Naive thymus-derived CD8-positive, alpha-beta T cell (primary cell): ENCODE results near the gene GPATCH8. TPM values are rescaled to one million over a fixed set of nuclear protein-coding genes. Genes with fewer than 3 reads are reported as not detected.
"Not testable (repeated sequence)": the region's sequence is repeated elsewhere in the genome, so short reads cannot be mapped to it uniquely, and the experiment has no call there.

Experiments
- ATAC-seq, 2 donors: fragments of 150-1000 bp; cut with Tn5 transposase in 1 of 2; sonication (Bioruptor Pico), chemical (Tn5 transposase) in 1 of 2; 1 replicate in 1 of 2; 2 replicates in 1 of 2; pipeline ENCODE4 v1.10.0; 2021; ENCODE audit warnings: mild to moderate bottlenecking in 2 of 2, moderate library complexity in 2 of 2
- POLR2A ChIA-PET: fragments of 350-600 bp; sonication (Branson Sonifier 250); formaldehyde crosslinking; loops from one replicate; lab custom pipeline; 2021; ENCODE audit warnings: antibody characterized with exemption; lab: Charles Lee
- DNase-seq, 10 donors: peaks; one replicate each; pipeline versions ENCODE4 v3.0.0 to v3.0.0-alpha.2; 2020 to 2022
- H3K27ac Mint-ChIP-seq, 10 donors: one replicate each; pipeline ENCODE4 v1.8.0; 2020 to 2022; ENCODE audit warnings: mild to moderate bottlenecking in 10 of 10, mixed read lengths in 10 of 10, moderate library complexity in 4 of 10, inconsistent platforms in 1 of 10
- H3K27me3 Mint-ChIP-seq, 5 donors: one replicate each; pipeline ENCODE4 v1.8.0; 2021 to 2022; ENCODE audit warnings: mixed read lengths in 5 of 5
- H3K36me3 Mint-ChIP-seq, 3 donors: one replicate each; pipeline ENCODE4 v1.8.0; 2020 to 2022; ENCODE audit warnings: mixed read lengths in 3 of 3, mild to moderate bottlenecking in 2 of 3, inconsistent platforms in 1 of 3
- H3K4me1 Mint-ChIP-seq, 4 donors: one replicate each; pipeline ENCODE4 v1.8.0; 2021 to 2022; ENCODE audit warnings: mixed read lengths in 4 of 4
- H3K4me3 Mint-ChIP-seq, 10 donors: one replicate each; pipeline ENCODE4 v1.8.0; 2020 to 2022; ENCODE audit warnings: mild to moderate bottlenecking in 10 of 10, mixed read lengths in 10 of 10, moderate library complexity in 6 of 10, inconsistent platforms in 1 of 10
- H3K9me3 Mint-ChIP-seq, 9 donors: one replicate each; pipeline ENCODE4 v1.8.0; 2020 to 2022; ENCODE audit warnings: mixed read lengths in 9 of 9, mild to moderate bottlenecking in 3 of 9, inconsistent platforms in 1 of 9, moderate library complexity in 1 of 9
- polyA plus RNA-seq, 3 donors: library from polyadenylated mRNA; unstranded; fragments of 300-500 nt; fragmentation: Illumina TruSeq; gene quantifications; one replicate each; pipeline ENCODE4 v1.2.3, GENCODE V29; 2021
- total RNA-seq, 8 experiments: library from RNA in 2 of 8; stranded (reverse) in 2 of 8; gene quantifications; one replicate each; pipeline ENCODE4 v1.2.3 and lab custom pipeline; 2021 to 2026

Gene GPATCH8
- total and polyA plus RNA-seq, 5 experiments from 2014 or later: 32.9 to 94.8 (median 61.4) TPM

DNA sequence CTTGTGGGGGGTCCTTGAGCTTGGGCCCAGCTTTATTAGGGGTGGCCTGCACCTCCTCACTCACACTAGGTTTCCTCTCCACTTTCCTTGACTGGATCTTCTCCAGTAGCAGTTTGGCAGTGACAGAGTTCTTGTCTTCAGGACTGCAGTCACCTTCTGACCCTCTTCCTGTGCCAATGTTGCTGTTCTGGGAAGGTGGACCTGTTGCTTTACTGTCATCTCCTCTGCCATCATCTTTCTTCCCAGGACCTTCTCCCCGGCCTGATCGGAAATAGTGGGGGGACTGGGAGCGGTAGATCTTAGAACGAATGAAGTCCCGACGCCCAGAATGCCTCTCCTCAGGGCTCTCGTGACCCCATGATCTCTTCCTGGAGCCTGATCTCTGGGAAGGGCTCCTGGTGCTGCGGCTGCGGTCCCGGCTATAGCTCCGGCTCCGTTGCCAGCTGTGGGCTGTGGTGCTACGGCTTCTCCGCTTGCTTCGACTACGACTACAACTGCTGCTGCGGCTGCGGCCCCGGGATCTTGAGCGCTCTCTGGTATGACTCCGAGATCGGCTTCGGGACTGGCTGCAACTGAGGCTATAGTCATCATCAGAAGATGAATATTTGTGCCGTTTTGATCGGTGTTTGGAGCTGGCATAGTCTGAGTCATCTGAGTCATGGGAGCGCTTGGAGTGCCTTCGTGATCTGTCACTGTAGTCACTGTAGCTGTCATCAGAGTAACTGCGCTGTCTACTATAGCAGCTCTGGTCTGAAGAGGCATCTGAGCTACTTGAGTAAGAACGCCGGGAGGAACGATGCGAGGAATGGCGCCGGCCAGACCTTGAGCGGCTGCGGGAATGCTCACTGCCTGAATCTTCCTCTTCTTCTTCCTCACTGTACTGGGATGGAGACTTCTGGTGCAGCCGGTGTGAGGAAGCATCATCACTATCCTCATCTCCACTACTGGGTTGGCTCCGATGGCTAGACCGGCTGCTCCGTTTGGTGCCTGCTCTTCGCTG is 104.2 kb downstream of the GPATCH8 start:
- H3K27me3 Mint-ChIP-seq: no peaks in the 10 kb centered on the region
- peaks cover 5 to 67% (median 17%) of the 10 kb centered on the region in 3 donors for H3K36me3 Mint-ChIP-seq
- H3K27ac Mint-ChIP-seq: peak overlapping the region in 1 of 10 donors; percentile 63
- ATAC-seq: no peak
- POLR2A ChIA-PET: no interaction called here
- H3K9me3 Mint-ChIP-seq: no peaks in the 10 kb centered on the region
- no peak overlapping the region for H3K4me3 Mint-ChIP-seq
- no peak for DNase-seq
- H3K4me1 Mint-ChIP-seq: peaks cover 0 to 4% (median 1%) of the 10 kb centered on the region in 4 donors

DNA sequence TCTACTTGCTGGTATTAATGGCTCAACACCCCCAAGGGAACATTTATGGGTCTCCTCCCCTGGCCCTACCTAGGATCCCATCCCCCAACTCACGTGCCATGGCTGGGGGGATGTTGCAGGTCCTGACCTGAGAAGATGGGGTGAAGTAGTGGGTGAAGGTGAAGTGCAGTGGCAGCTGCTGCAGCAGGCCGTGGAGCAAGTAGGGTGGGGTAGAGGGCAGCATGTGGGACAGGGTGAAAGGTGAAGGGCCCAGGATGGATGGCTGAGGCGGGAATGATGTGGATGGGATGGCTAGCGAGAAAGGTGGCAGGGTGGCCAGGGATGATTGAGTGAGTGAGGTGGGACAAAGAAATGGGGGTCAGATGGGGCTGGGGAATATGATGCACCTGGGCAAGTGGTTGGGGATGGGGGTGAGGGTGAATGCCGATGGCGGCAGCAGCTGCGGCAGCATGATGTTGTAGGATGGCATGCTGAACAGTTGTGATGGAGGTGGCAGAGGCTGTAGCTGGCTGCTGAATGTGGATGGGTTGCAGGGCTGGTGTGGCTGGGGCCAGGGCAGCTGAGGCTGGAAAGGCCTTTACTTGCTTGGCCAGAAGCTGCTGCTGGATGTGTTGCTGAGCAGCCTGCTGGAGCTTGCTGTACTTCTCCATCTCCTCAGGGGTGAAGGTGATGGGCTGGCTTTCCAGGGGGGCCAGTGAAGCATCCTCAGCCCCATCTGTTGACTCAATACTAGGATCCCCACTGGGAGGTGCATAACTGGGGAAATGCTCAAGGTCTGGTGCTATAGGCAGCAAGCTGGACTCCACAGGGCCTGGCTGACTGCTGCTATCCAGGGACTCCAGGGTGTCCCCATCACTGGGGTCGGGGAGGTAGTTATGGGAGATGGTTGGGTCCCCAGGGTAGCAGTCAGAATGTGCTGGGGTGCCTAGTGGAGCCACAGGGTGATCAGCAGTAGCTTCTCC is 105.4 kb downstream of the GPATCH8 start:
- Mint-ChIP-seq H3K4me1 (peaks cover 0 to 4% (median 1%) of the 10 kb centered on the region in 4 donors), H3K36me3 (peaks cover 5 to 56% (median 17%) of the 10 kb centered on the region in 3 donors), H3K9me3 (no peaks in the 10 kb centered on the region), H3K27ac (peak overlapping the region in 2 of 10 donors; percentile 62 to 88), H3K27me3 (no peaks in the 10 kb centered on the region), H3K4me3 (peak overlapping the region in 1 of 10 donors; percentile 56)
- POLR2A ChIA-PET: no interaction called here
- no peak for ATAC-seq
- DNase-seq: no peak

DNA sequence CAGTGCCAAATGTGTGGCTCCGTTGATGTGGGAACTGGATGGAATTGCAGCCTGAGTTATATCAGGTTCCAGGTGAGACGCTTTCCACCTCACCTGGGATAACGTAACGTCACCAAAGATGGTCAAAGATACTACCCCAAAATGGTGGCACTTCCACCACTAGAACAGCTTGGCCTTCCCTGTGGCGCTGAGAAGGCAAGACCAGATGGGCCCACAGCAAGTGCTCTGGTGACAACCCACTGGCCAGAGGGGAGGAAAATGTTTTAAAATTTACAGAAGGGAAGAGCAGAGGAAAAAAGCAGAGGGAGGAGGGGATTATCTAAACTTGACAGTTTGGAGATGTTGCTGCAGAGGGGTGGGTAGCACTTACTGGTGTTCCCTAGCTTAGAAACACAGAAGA is 106.3 kb downstream of the GPATCH8 start:
- POLR2A ChIA-PET: no interaction called here
- no peaks in the 10 kb centered on the region for H3K27me3 Mint-ChIP-seq
- DNase-seq (no peak), ATAC-seq (no peak)
- peaks cover 0 to 4% (median 1%) of the 10 kb centered on the region in 4 donors for H3K4me1 Mint-ChIP-seq
- peak overlapping the region in 3 of 10 donors; percentile 9 to 88 (median 69) for H3K27ac Mint-ChIP-seq
- H3K9me3 Mint-ChIP-seq: no peaks in the 10 kb centered on the region
- peaks cover 5 to 50% (median 17%) of the 10 kb centered on the region in 3 donors for H3K36me3 Mint-ChIP-seq
- no peak overlapping the region for H3K4me3 Mint-ChIP-seq

DNA sequence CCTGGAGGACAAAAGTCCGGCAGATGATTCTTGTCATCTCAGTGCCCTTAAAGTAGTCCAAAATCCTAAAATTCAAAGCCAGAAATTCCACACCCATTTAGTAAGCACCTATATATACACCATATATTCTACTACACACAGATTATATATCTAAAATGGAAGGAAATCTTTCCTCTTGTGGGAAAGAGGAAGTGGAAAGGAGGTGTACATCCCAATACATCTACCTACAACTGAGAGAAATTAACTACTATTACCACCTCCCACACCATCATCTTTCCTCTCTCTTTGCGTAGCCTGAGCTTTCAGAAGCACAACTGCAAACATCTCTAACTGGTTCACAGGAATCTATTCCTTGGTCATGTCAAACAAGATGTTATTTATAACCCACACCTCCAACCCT is 108.4 kb downstream of the GPATCH8 start:
- H3K4me3 Mint-ChIP-seq: no peak overlapping the region
- peaks cover 0 to under 1% (median 0%) of the 10 kb centered on the region in 5 donors for H3K27me3 Mint-ChIP-seq
- H3K36me3 Mint-ChIP-seq: peaks cover 2 to 32% (median 5%) of the 10 kb centered on the region in 3 donors
- no peaks in the 10 kb centered on the region for H3K9me3 Mint-ChIP-seq
- POLR2A ChIA-PET: interaction anchor here (0.9 kb wide), 1 partner anchor 12 kb away, joined by 3 read pairs; no protein-coding TSS in a partner anchor
- ATAC-seq: no peak
- peaks cover 2 to 6% (median 5%) of the 10 kb centered on the region in 4 donors for H3K4me1 Mint-ChIP-seq
- H3K27ac Mint-ChIP-seq: peak overlapping the region in 1 of 10 donors; percentile 66
- DNase-seq: no peak

DNA sequence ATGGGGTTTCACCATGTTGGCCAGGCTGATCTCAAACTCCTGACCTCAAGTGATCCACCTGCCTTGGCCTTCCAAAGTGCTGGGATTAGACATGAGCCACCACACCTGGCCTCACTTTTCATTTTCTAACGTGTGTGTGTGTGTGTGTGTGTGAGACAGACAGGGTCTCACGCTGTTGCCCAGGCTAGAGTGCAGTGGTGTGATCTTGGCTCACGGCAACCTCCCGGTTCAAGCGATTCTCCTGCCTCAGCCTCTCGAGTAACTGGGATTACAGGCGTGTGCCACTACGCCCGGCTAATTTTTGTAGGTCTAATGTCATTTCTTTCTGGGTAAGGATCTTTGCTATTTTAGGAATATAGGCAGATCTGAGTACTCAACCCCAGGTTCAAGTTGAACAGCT is 109.1 kb downstream of the GPATCH8 start:
- POLR2A ChIA-PET: interaction anchor here (0.9 kb wide), 1 partner anchor 13 kb away, joined by 3 read pairs; no protein-coding TSS in a partner anchor
- peak in 1 of 2 donors; percentile 8 for ATAC-seq
- not testable (repeated sequence) for H3K27ac Mint-ChIP-seq

DNA sequence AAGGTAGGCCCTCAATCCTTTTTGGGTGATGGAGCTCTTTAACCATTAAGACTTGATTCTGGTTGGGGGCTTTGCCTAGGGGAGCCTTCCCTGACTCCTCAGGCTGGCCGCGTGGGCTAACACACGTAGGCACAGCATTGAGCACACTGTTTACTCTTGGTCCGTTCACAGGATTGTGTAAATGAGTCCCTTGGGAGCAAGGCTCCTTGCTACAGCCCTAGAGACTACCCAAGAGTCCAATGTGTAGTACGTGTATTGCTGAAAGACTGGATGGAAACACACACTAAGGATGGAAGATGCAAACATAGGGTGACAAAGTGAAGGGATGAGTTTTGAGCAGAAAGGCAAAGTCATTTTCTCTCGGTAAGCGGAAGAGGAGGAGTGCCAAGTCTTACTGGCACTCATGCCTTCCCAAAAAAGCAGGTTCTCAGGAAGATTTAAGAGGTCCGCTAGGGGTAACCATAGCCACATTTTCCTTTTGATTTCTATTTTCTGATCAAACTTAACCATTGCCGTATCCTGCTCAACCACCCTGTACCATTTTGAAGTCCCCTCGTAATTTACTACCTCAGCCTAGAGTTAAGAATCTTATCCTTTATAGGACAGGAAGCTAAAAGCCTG is 112.8 kb downstream of the GPATCH8 start:
- POLR2A ChIA-PET: no interaction called here
- H3K9me3 Mint-ChIP-seq: no peaks in the 10 kb centered on the region
- H3K36me3 Mint-ChIP-seq: no peaks in the 10 kb centered on the region

More for the DNA sequence above, 109.1 kb downstream of the GPATCH8 start:
- Mint-ChIP-seq H3K4me1 (peaks cover 7 to 11% (median 11%) of the 10 kb centered on the region in 4 donors), H3K36me3 (peaks cover 0 to 25% (median 2%) of the 10 kb centered on the region in 3 donors)
- DNase-seq, H3K27me3 Mint-ChIP-seq, H3K9me3 Mint-ChIP-seq, H3K4me3 Mint-ChIP-seq: not testable (repeated sequence)

DNA sequence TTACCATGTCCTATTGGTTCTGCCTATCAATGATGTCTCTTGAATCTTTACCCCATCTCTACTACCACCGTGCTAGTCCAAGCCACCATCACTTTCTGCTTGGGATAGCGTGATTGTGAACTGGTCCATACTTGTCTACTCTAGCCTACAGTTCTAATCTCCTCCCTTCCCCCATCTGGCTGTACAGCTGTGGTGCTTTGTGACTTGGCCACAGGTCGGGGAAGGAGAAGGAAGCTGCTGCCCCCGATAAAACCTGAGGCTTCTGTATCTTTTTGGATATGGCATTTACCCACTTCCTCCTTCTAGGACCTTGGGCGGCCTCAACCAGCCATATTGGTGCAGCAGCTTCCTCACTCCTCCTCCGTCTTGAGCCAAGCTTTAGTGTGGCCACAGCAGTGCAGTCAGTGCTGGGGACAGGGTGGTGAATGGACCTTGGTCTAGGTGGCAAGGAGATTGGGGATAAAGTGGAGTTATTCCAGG is 113.4 kb downstream of the GPATCH8 start:
- no peaks in the 10 kb centered on the region for H3K9me3 Mint-ChIP-seq
- peaks cover 9 to 22% (median 19%) of the 10 kb centered on the region in 4 donors for H3K4me1 Mint-ChIP-seq
- POLR2A ChIA-PET: no interaction called here
- no peak for ATAC-seq
- H3K27me3 Mint-ChIP-seq: peaks cover 8 to 21% (median 10%) of the 10 kb centered on the region in 5 donors
- DNase-seq: no peak
- peak overlapping the region in 1 of 10 donors; percentile 43 for H3K27ac Mint-ChIP-seq
- H3K4me3 Mint-ChIP-seq: peak overlapping the region in 1 of 10 donors; percentile 45
- no peaks in the 10 kb centered on the region for H3K36me3 Mint-ChIP-seq

More for the DNA sequence above, 112.8 kb downstream of the GPATCH8 start:
- peaks cover 8 to 18% (median 10%) of the 10 kb centered on the region in 5 donors for H3K27me3 Mint-ChIP-seq
- no peak for DNase-seq
- H3K4me3 Mint-ChIP-seq: no peak overlapping the region
- peaks cover 9 to 18% (median 15%) of the 10 kb centered on the region in 4 donors for H3K4me1 Mint-ChIP-seq
- H3K27ac Mint-ChIP-seq: no peak overlapping the region
- ATAC-seq: no peak

DNA sequence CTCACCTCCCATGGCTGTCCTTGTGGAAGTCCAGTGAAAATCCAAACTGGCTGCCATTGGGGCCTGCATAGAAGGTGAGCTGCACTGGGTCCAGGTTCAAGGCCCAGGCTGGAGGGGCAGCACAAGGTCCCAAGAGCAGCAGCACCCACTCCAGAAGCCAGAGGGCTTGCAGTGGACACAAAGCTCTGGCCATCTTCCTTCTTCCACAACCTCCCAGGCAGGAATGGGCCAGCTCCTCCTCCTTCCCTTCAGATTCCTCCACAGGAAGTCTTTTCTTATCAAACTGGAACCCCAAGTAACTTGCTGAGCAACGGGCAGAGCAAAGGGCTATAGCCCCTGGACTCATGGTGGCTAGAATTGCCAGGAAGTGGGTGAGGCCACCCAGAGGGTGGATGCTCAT is 113.9 kb downstream of the GPATCH8 start, which contains the start of gene ITGA2B:
ITGA2B (minus strand) TSS at position 369 of the 400 bp plus-strand sequence; CDS start at position 193, 176 bp downstream.
- DNase-seq (no peak), ATAC-seq (no peak)
- H3K4me3 Mint-ChIP-seq: peak within 1 kb of the TSS in 2 of 10 donors; percentile 22 to 45
- peaks cover 11 to 25% (median 23%) of the 10 kb centered on the region in 4 donors for H3K4me1 Mint-ChIP-seq
- H3K27ac Mint-ChIP-seq: peak within 1 kb of the TSS in 1 of 10 donors; percentile 43
- H3K9me3 Mint-ChIP-seq: no peaks in the 10 kb centered on the region
- no peaks in the 10 kb centered on the region for H3K36me3 Mint-ChIP-seq
- peaks cover 8 to 26% (median 10%) of the 10 kb centered on the region in 5 donors for H3K27me3 Mint-ChIP-seq
- POLR2A ChIA-PET: no interaction called here

DNA sequence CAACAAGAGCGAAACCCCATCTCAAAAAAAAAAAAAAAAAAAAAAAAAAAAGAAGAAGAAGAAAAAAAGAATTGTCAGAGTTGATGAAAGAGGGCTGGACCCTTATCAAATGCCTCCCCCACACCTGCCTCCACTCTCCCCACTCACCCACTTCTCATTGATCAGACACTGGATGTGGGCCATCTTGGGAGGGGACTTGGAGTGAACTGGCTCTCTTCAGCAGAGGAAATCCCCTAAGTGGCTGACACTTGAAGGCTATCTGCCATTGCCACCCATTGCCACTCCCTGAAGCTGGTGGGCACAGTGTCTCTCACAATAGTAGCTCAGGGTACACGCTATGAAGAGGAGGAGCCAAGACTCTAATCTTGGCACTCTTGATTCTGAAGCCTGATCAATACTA is 115.4 kb downstream of the GPATCH8 start:
- H3K4me3 Mint-ChIP-seq: peak overlapping the region in 2 of 10 donors; percentile 38 to 48
- H3K27me3 Mint-ChIP-seq: peaks cover 10 to 30% (median 13%) of the 10 kb centered on the region in 5 donors
- H3K4me1 Mint-ChIP-seq: peaks cover 13 to 27% (median 24%) of the 10 kb centered on the region in 4 donors
- POLR2A ChIA-PET: interaction anchor here (0.7 kb wide), 1 partner anchor 12 kb away, joined by 9 read pairs; no protein-coding TSS in a partner anchor
- no peaks in the 10 kb centered on the region for H3K9me3 Mint-ChIP-seq
- no peaks in the 10 kb centered on the region for H3K36me3 Mint-ChIP-seq
- no peak for DNase-seq
- no peak overlapping the region for H3K27ac Mint-ChIP-seq
- ATAC-seq: no peak

DNA sequence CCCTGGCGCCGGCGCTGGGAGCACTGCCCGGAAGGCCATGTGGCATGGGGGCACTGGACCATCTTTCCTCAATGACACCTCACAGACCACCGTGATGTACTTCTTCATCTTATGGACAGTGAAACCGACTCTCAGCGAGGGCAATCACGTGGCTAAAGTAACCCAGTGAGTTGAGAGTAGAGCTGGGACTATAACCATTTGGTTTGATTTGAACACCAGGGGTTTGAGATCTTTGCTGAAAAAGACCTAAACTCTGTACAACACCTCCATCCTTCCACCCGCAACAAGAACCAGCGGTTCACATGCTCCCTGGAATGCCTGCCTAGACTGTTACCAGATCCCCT is 117.1 kb downstream of the GPATCH8 start:
- ATAC-seq: no peak
- Mint-ChIP-seq H3K27me3 (peaks cover 10 to 35% (median 14%) of the 10 kb centered on the region in 5 donors), H3K9me3 (no peaks in the 10 kb centered on the region), H3K4me1 (peaks cover 13 to 27% (median 24%) of the 10 kb centered on the region in 4 donors), H3K27ac (peak overlapping the region in 2 of 10 donors; percentile 62 to 77), H3K4me3 (peak overlapping the region; percentile 63 to 91 (median 78)), H3K36me3 (no peaks in the 10 kb centered on the region)
- POLR2A ChIA-PET: no interaction called here
- DNase-seq: no peak
